Neural progenitor cell (in vitro differentiated cells): ENCODE results near the gene EPHA4. TPM values are rescaled to one million over a fixed set of nuclear protein-coding genes. Genes with fewer than 3 reads are reported as not detected.

Source experiments
- DNase-seq: peaks from one replicate; pipeline ENCODE4 v3.0.0-alpha.2; 2016; ENCODE audit warnings: low spot score
- H2AFZ ChIP-seq: fragments of 200-600 bp; sonication (generic); replicated peaks from 2 replicates; pipeline ENCODE4 v1.6.1; 2016; ENCODE audit warnings: antibody characterized with exemption
- H3F3A ChIP-seq: fragments of 200-600 bp; sonication (generic); 2 replicates; pipeline ENCODE4 v1.6.1; 2016; ENCODE audit warnings: antibody characterized with exemption, low read depth
- H3K27ac ChIP-seq: fragments of 200-600 bp; sonication (generic); 2 replicates; pipeline ENCODE4 v1.5.1; 2016; ENCODE audit warnings: mild to moderate bottlenecking
- H3K27me3 ChIP-seq: fragments of 200-600 bp; sonication (generic); 2 replicates; pipeline ENCODE4 v1.6.1; 2016; ENCODE audit warnings: mild to moderate bottlenecking, moderate library complexity
- H3K36me3 ChIP-seq: fragments of 200-600 bp; sonication (generic); 2 replicates; pipeline ENCODE4 v1.5.1; 2016
- H3K4me1 ChIP-seq: fragments of 200-600 bp; sonication (generic); 2 replicates; pipeline ENCODE4 v1.6.1; 2016; ENCODE audit warnings: mixed run types
- H3K4me2 ChIP-seq: fragments of 200-600 bp; sonication (generic); 2 replicates; pipeline ENCODE4 v1.6.1; 2016
- H3K4me3 ChIP-seq: fragments of 200-600 bp; sonication (generic); 2 replicates; pipeline ENCODE4 v1.5.1; 2016
- H3K79me2 ChIP-seq: fragments of 200-600 bp; sonication (generic); 2 replicates; pipeline ENCODE4 v1.6.1; 2016; ENCODE audit warnings: low read depth
- H3K9ac ChIP-seq: fragments of 200-600 bp; sonication (generic); 2 replicates; pipeline ENCODE4 v1.6.1; 2016
- H3K9me3 ChIP-seq: fragments of 200-600 bp; sonication (generic); 2 replicates; pipeline ENCODE4 v1.5.1; 2016; ENCODE audit warnings: low read depth
- H4K20me1 ChIP-seq: fragments of 200-600 bp; sonication (generic); 2 replicates; pipeline ENCODE4 v1.6.1; 2016; ENCODE audit warnings: low read depth
- H3K27ac Mint-ChIP-seq: 3 replicates; pipeline ENCODE4 v1.8.0; 2021; ENCODE audit warnings: mixed read lengths
- H3K27me3 Mint-ChIP-seq: 2 replicates; pipeline ENCODE4 v1.8.0; 2022; ENCODE audit warnings: low read depth, mild to moderate bottlenecking, inconsistent platforms, moderate library complexity, mixed read lengths; ENCODE audit not compliant: insufficient read depth
- H3K36me3 Mint-ChIP-seq: 3 replicates; pipeline ENCODE4 v1.8.0; 2021; ENCODE audit warnings: mixed read lengths
- H3K4me1 Mint-ChIP-seq: 3 replicates; pipeline ENCODE4 v1.8.0; 2021; ENCODE audit warnings: mixed read lengths
- H3K4me3 Mint-ChIP-seq: 3 replicates; pipeline ENCODE4 v1.8.0; 2021; ENCODE audit warnings: mild to moderate bottlenecking, moderate library complexity, mixed read lengths
- H3K9me3 Mint-ChIP-seq: 3 replicates; pipeline ENCODE4 v1.8.0; 2020; ENCODE audit warnings: mixed read lengths
- CTCF ChIP-seq: fragments of 200-600 bp; sonication (generic); IDR thresholded peaks from 2 replicates; pipeline ENCODE4 v1.5.1; 2017; ENCODE audit warnings: antibody characterized with exemption, mild to moderate bottlenecking
- EZH2 ChIP-seq: fragments of 200-600 bp; sonication (generic); IDR thresholded peaks from 2 replicates; pipeline ENCODE4 v1.6.1; 2017; ENCODE audit warnings: antibody characterized with exemption, mild to moderate bottlenecking, moderate library complexity
- EZH2phosphoT487 ChIP-seq: fragments of 200-600 bp; sonication (generic); IDR thresholded peaks from 2 replicates; pipeline ENCODE4 v1.6.1; 2017; ENCODE audit warnings: antibody characterized with exemption
- total RNA-seq: library from RNA; depleted of rRNA; stranded (reverse); fragments of >200 nt; gene quantifications from 2 replicates; pipeline ENCODE4 v1.2.3, GENCODE V29; 2015; ENCODE audit warnings: low replicate concordance

Gene EPHA4
- total RNA-seq, 1 donor from 2014 or later = 323 TPM

GRCh38 chr2:221614274-221614673 is 42.2 kb upstream of the EPHA4 start:
- Histone ChIP-seq H3K27ac (no peak overlapping the region), H3K36me3 (no peaks in the 10 kb centered on the region), H4K20me1 (no peaks in the 10 kb centered on the region), H3F3A (no peaks in the 10 kb centered on the region), H3K27me3 (no peaks in the 10 kb centered on the region), H3K4me3 (no peak overlapping the region), H2AFZ (no peak overlapping the region), H3K4me2 (no peak overlapping the region), H3K9me3 (no peaks in the 10 kb centered on the region), H3K9ac (no peak overlapping the region), H3K4me1 (peaks cover 10% of the 10 kb centered on the region), H3K79me2 (no peaks in the 10 kb centered on the region)
- Mint-ChIP-seq H3K4me3 (no peak overlapping the region), H3K27ac (no peak overlapping the region), H3K36me3 (no peaks in the 10 kb centered on the region), H3K9me3 (no peaks in the 10 kb centered on the region), H3K4me1 (peaks cover 32% of the 10 kb centered on the region), H3K27me3 (no peaks in the 10 kb centered on the region)
- no peak for TF ChIP-seq EZH2phosphoT487
- no peak for TF ChIP-seq CTCF
- TF ChIP-seq EZH2 = no peak
- no peak for DNase-seq

GRCh38 chr2:221612800-221613199 is 40.7 kb upstream of the EPHA4 start:
- Histone ChIP-seq H3K9ac (no peak overlapping the region), H3K9me3 (no peaks in the 10 kb centered on the region), H3K36me3 (no peaks in the 10 kb centered on the region), H3K79me2 (no peaks in the 10 kb centered on the region), H3K4me1 (peaks cover 10% of the 10 kb centered on the region), H3F3A (no peaks in the 10 kb centered on the region), H4K20me1 (no peaks in the 10 kb centered on the region), H3K4me3 (no peak overlapping the region), H3K4me2 (no peak overlapping the region), H3K27me3 (no peaks in the 10 kb centered on the region), H3K27ac (no peak overlapping the region), H2AFZ (no peak overlapping the region)
- H3K4me3 Mint-ChIP-seq = no peak overlapping the region
- DNase-seq = no peak
- H3K27ac Mint-ChIP-seq = no peak overlapping the region
- H3K36me3 Mint-ChIP-seq = no peaks in the 10 kb centered on the region
- no peaks in the 10 kb centered on the region for H3K9me3 Mint-ChIP-seq
- peaks cover 35% of the 10 kb centered on the region for H3K4me1 Mint-ChIP-seq
- TF ChIP-seq EZH2 (no peak), EZH2phosphoT487 (no peak), CTCF (no peak)
- no peaks in the 10 kb centered on the region for H3K27me3 Mint-ChIP-seq

DNA sequence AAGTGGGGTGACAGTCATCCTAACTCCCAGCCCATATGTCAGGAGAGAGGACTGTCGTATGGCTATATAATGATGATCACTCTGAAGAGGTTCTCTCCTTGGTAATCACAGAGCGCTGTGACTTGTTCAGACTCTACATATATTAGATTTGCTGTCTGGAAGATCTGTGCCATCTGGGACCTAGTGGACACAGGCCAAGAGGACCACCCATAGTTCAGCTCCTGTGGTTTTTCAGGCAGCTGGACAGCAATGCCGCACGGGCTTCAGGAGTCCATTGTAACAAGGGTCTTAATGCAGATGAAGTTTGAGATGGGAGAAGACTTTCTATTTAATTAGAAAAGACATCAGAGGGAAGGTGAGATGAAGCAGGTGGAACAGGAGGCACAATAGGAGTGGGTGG is 40.1 kb upstream of the EPHA4 start:
- no peaks in the 10 kb centered on the region for H3K27me3 Mint-ChIP-seq
- H3K9me3 Mint-ChIP-seq = no peaks in the 10 kb centered on the region
- H3K27ac ChIP-seq = no peak overlapping the region
- no peaks in the 10 kb centered on the region for H3K9me3 ChIP-seq
- no peak for TF ChIP-seq EZH2
- no peak for TF ChIP-seq EZH2phosphoT487
- TF ChIP-seq CTCF = no peak
- no peak for DNase-seq
- H3K27ac Mint-ChIP-seq = no peak overlapping the region
- H3K36me3 ChIP-seq = no peaks in the 10 kb centered on the region
- H3K27me3 ChIP-seq = no peaks in the 10 kb centered on the region
- H3K36me3 Mint-ChIP-seq = no peaks in the 10 kb centered on the region
- H3F3A ChIP-seq = no peaks in the 10 kb centered on the region
- H3K4me3 Mint-ChIP-seq = no peak overlapping the region
- no peak overlapping the region for H2AFZ ChIP-seq
- no peak overlapping the region for H3K9ac ChIP-seq
- H3K4me1 ChIP-seq = peaks cover 12% of the 10 kb centered on the region
- no peak overlapping the region for H3K4me3 ChIP-seq
- H3K4me2 ChIP-seq = no peak overlapping the region
- H4K20me1 ChIP-seq = no peaks in the 10 kb centered on the region
- no peaks in the 10 kb centered on the region for H3K79me2 ChIP-seq
- peaks cover 37% of the 10 kb centered on the region for H3K4me1 Mint-ChIP-seq

GRCh38 chr2:221610675-221611074 is 38.6 kb upstream of the EPHA4 start:
- Histone ChIP-seq H3K27ac (no peak overlapping the region), H3K9ac (no peak overlapping the region), H2AFZ (peak overlapping the region; percentile 46), H3F3A (no peaks in the 10 kb centered on the region), H3K36me3 (no peaks in the 10 kb centered on the region), H3K9me3 (no peaks in the 10 kb centered on the region), H3K4me1 (peaks cover 23% of the 10 kb centered on the region), H3K4me3 (no peak overlapping the region), H3K79me2 (no peaks in the 10 kb centered on the region), H3K27me3 (no peaks in the 10 kb centered on the region), H3K4me2 (no peak overlapping the region), H4K20me1 (no peaks in the 10 kb centered on the region)
- no peaks in the 10 kb centered on the region for H3K9me3 Mint-ChIP-seq
- no peaks in the 10 kb centered on the region for H3K36me3 Mint-ChIP-seq
- H3K4me3 Mint-ChIP-seq = no peak overlapping the region
- peaks cover 43% of the 10 kb centered on the region for H3K4me1 Mint-ChIP-seq
- no peak overlapping the region for H3K27ac Mint-ChIP-seq
- no peaks in the 10 kb centered on the region for H3K27me3 Mint-ChIP-seq
- TF ChIP-seq EZH2phosphoT487 (no peak), EZH2 (no peak), CTCF (no peak)
- DNase-seq = peak; percentile 23
